Measurements from ENCODE around the gene KLHDC7A.

KLHDC7A gene

DNA sequence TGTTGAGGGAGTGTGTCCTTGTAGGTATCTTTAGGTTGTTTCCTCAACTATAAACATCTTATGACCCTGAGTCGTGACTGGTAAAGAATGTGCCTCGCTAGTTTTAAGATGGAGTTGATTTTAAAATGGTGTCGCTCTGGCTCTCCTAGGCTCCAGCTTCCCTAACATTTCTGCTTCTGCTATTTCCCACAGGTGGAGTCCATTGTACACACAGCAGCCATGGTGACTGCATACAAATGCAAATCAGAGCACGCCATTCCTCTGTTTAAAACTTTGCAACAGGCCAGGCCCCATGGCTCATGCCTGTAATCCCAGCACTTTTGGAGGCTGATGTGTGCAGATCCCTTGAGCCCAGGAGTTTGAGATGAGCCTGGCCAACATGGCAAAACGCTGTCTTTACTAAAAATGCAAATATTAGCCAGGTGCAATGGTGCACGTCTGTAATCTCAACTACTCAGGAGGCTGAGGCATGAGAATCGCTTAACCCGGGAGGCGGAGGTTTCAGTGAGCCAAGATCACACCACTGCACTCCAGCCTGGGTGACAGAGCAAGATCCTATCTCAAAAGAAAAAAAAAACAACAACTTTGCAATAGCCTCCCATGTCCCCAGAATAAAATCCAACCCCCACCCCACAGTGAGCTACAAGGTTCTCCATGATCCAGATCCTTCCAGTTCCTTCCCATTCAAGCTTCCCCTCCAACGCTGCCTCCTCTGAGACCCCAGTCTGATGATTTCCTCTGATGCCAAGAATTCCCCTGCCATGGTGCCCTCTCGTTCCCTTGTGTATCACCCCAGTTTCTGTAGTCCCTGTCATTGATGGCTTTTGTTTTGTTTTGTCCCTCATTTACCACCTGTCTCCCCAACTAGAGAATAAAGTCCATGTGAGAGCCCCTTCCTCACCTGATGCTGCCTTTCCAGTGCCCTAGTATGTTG lies 36.9 kb upstream of the KLHDC7A start:
- Histone ChIP-seq H3F3A (ENCODE audit: insufficient read depth) (no peaks in the 10 kb centered on the region), H3K9me3 (ENCODE audit: insufficient read depth, low read length) (no peaks in the 10 kb centered on the region), H4K20me1 (ENCODE audit: low read depth, low read length) (no peaks in the 10 kb centered on the region), H3K79me2 (ENCODE audit: insufficient read depth, low read length) (no peaks in the 10 kb centered on the region), H3K36me3 (ENCODE audit: low read length) (no peaks in the 10 kb centered on the region), H3K27ac (ENCODE audit: low read depth, low read length) (no peak overlapping the region), H3K9ac (ENCODE audit: low read length) (no peak overlapping the region), H3K4me3 (ENCODE audit: insufficient read depth, low read length, poor library complexity, severe bottlenecking) (no peak overlapping the region), H2AFZ (ENCODE audit: low read depth, low read length, severe bottlenecking) (no peak overlapping the region), H3K9me2 (replicated peaks; ENCODE audit: insufficient read depth, low read length) (no peaks in the 10 kb centered on the region), H3K27me3 (ENCODE audit: low read length) (no peaks in the 10 kb centered on the region), H3K4me2 (ENCODE audit: low read depth, low read length, poor library complexity, severe bottlenecking) (no peak overlapping the region)
- no peak for TF ChIP-seq EZH2phosphoT487 (conservative IDR thresholded peaks at IDR 0.05; ENCODE audit: low read length)

- Histone ChIP-seq H4K20me1 (ENCODE audit: low read depth, low read length) (no peaks in the 10 kb centered on the region), H3K9ac (ENCODE audit: low read length) (no peak overlapping the region), H3K9me2 (replicated peaks; ENCODE audit: insufficient read depth, low read length) (no peaks in the 10 kb centered on the region), H3K36me3 (ENCODE audit: low read length) (no peaks in the 10 kb centered on the region), H2AFZ (ENCODE audit: low read depth, low read length, severe bottlenecking) (no peak overlapping the region), H3K27ac (ENCODE audit: low read depth, low read length) (no peak overlapping the region), H3K27me3 (ENCODE audit: low read length) (no peaks in the 10 kb centered on the region), H3K4me3 (ENCODE audit: insufficient read depth, low read length, poor library complexity, severe bottlenecking) (no peak overlapping the region), H3K9me3 (ENCODE audit: insufficient read depth, low read length) (no peaks in the 10 kb centered on the region), H3K79me2 (ENCODE audit: insufficient read depth, low read length) (no peaks in the 10 kb centered on the region), H3K4me2 (ENCODE audit: low read depth, low read length, poor library complexity, severe bottlenecking) (no peak overlapping the region), H3F3A (ENCODE audit: insufficient read depth) (no peaks in the 10 kb centered on the region)
- TF ChIP-seq, protein P1, sequence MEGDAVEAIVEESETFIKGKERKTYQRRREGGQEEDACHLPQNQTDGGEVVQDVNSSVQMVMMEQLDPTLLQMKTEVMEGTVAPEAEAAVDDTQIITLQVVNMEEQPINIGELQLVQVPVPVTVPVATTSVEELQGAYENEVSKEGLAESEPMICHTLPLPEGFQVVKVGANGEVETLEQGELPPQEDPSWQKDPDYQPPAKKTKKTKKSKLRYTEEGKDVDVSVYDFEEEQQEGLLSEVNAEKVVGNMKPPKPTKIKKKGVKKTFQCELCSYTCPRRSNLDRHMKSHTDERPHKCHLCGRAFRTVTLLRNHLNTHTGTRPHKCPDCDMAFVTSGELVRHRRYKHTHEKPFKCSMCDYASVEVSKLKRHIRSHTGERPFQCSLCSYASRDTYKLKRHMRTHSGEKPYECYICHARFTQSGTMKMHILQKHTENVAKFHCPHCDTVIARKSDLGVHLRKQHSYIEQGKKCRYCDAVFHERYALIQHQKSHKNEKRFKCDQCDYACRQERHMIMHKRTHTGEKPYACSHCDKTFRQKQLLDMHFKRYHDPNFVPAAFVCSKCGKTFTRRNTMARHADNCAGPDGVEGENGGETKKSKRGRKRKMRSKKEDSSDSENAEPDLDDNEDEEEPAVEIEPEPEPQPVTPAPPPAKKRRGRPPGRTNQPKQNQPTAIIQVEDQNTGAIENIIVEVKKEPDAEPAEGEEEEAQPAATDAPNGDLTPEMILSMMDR (IDR thresholded peaks at IDR 0.05; ENCODE audit: insufficient read depth, low read length, poor library complexity, severe bottlenecking) = no peak
- TF ChIP-seq EZH2phosphoT487 (conservative IDR thresholded peaks at IDR 0.05; ENCODE audit: low read length) = no peak
Observed at GRCh38 chr1:18444563-18444962, 36.2 kb upstream of the KLHDC7A start.

DNA sequence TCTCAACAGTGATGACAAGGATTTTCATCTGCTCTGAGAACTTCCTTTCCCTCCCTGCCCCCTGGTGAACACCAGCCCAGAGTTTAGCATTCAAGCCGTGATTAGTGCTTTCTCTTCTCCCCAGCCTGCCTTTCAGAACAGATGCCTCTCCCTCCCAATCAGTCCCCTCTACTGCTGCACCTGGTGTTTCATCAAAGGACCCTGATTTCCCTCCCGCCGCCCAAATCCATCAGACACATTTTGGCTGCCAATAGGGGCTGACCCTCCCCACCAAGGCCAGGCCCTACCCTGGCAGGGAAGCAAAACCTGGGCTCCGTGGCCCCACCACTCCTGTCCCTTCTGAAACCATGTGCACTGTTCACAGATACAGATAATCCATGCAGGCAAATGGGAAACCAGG lies 34.0 kb upstream of the KLHDC7A start:
- no peak overlapping the region for H3K4me2 ChIP-seq (ENCODE audit: low read depth, low read length, poor library complexity, severe bottlenecking)
- H3K9ac ChIP-seq (ENCODE audit: low read length) = no peak overlapping the region
- H3K36me3 ChIP-seq (ENCODE audit: low read length) = no peaks in the 10 kb centered on the region
- H3K79me2 ChIP-seq (ENCODE audit: insufficient read depth, low read length) = no peaks in the 10 kb centered on the region
- H3K9me2 ChIP-seq (replicated peaks; ENCODE audit: insufficient read depth, low read length) = no peaks in the 10 kb centered on the region
- H3K9me3 ChIP-seq (ENCODE audit: insufficient read depth, low read length) = no peaks in the 10 kb centered on the region
- no peak overlapping the region for H2AFZ ChIP-seq (ENCODE audit: low read depth, low read length, severe bottlenecking)
- no peaks in the 10 kb centered on the region for H4K20me1 ChIP-seq (ENCODE audit: low read depth, low read length)
- no peak overlapping the region for H3K27ac ChIP-seq (ENCODE audit: low read depth, low read length)
- TF ChIP-seq, protein P1 (IDR thresholded peaks at IDR 0.05; ENCODE audit: insufficient read depth, low read length, poor library complexity, severe bottlenecking) = no peak
- no peak for TF ChIP-seq EZH2phosphoT487 (conservative IDR thresholded peaks at IDR 0.05; ENCODE audit: low read length)
- H3K4me3 ChIP-seq (ENCODE audit: insufficient read depth, low read length, poor library complexity, severe bottlenecking) = no peak overlapping the region
- H3K27me3 ChIP-seq (ENCODE audit: low read length) = no peaks in the 10 kb centered on the region
- no peaks in the 10 kb centered on the region for H3F3A ChIP-seq (ENCODE audit: insufficient read depth)
